MCF 10A (cell line): ENCODE results near the gene BAG3. TPM values are rescaled to one million over a fixed set of nuclear protein-coding genes. Genes with fewer than 3 reads are reported as not detected.
"Not testable (repeated sequence)": the region's sequence is repeated elsewhere in the genome, so short reads cannot be mapped to it uniquely, and the experiment has no call there.

Experiments
- BruUV-seq: library from RNA; stranded (reverse); fragments of 400-500 nt; replicated peaks from 2 replicates; lab custom pipeline; 2021; lab: Mats Ljungman, UMichigan
- CTCF ChIA-PET: fragments of 300-600 bp; sonication (Branson Sonifier 250); formaldehyde crosslinking; extraction: SDS; loops from one replicate; lab custom pipeline; 2021; ENCODE audit warnings: antibody characterized with exemption, inconsistent platforms; lab: Yijun Ruan, JAX
- POLR2A ChIA-PET: fragments of 300-600, 350-650 bp; sonication (Branson Sonifier 250); formaldehyde crosslinking; extraction: SDS; loops from one replicate; lab custom pipeline; 2020; ENCODE audit warnings: antibody characterized with exemption, inconsistent platforms; lab: Yijun Ruan, JAX
- DNase-seq: peaks from one replicate; pipeline ENCODE4 v3.0.0-alpha.2; 2018; ENCODE audit not compliant: unreplicated experiment
- H3K27ac Mint-ChIP-seq: one replicate; pipeline ENCODE4 v1.8.0; 2022; ENCODE audit warnings: mild to moderate bottlenecking, low read depth, mixed read lengths; ENCODE audit not compliant: unreplicated experiment
- H3K27me3 Mint-ChIP-seq: one replicate; pipeline ENCODE4 v1.8.0; 2022; ENCODE audit warnings: mixed read lengths; ENCODE audit not compliant: insufficient read depth, unreplicated experiment
- H3K36me3 Mint-ChIP-seq: one replicate; pipeline ENCODE4 v1.8.0; 2022; ENCODE audit warnings: mild to moderate bottlenecking, moderate library complexity, mixed read lengths; ENCODE audit not compliant: insufficient read depth, unreplicated experiment
- H3K4me1 Mint-ChIP-seq: one replicate; pipeline ENCODE4 v1.8.0; 2022; ENCODE audit warnings: mixed read lengths; ENCODE audit not compliant: insufficient read depth, unreplicated experiment
- H3K4me3 Mint-ChIP-seq: one replicate; pipeline ENCODE4 v1.8.0; 2022; ENCODE audit warnings: mild to moderate bottlenecking, moderate library complexity, mixed read lengths; ENCODE audit not compliant: unreplicated experiment
- H3K9me3 Mint-ChIP-seq: one replicate; pipeline ENCODE4 v1.8.0; 2022; ENCODE audit warnings: mixed read lengths; ENCODE audit not compliant: unreplicated experiment
- CTCF ChIP-seq: fragments of 200-600 bp; IDR thresholded peaks from one replicate; pipeline ENCODE4 v1.8.0; 2022; ENCODE audit warnings: antibody characterized with exemption, mild to moderate bottlenecking; ENCODE audit not compliant: unreplicated experiment
- intact Hi-C: fragments of 100-400 bp; cut with micrococcal nuclease; formaldehyde crosslinking; loops from 2 replicates; pipeline ENCODE4 v1.14.1; 2022
- total RNA-seq: library from RNA; stranded (reverse); gene quantifications from 2 replicates; pipeline ENCODE4 v1.2.3, GENCODE V29; 2022

Gene BAG3
- total RNA-seq, 1 experiment from 2014 or later = 53.7 TPM

GRCh38 chr10:119705434-119705831 lies 54.3 kb downstream of the BAG3 start:
- BruUV-seq = no TSS peak
- ChIA-PET CTCF (interaction anchor here (0.8 to 1.6 kb wide), 3 partner anchors 8 to 46 kb away, joined by 3 to 4 read pairs (median 3); no protein-coding TSS in a partner anchor), POLR2A (no interaction called here)
- intact Hi-C loops = no loop called here
- no peak for DNase-seq
- Mint-ChIP-seq H3K4me1 (peaks cover 15% of the 10 kb centered on the region), H3K27ac (no peak overlapping the region), H3K4me3 (no peak overlapping the region), H3K9me3 (no peaks in the 10 kb centered on the region), H3K27me3 (no peaks in the 10 kb centered on the region), H3K36me3 (peaks cover 3% of the 10 kb centered on the region)
- TF ChIP-seq CTCF = no peak

DNA sequence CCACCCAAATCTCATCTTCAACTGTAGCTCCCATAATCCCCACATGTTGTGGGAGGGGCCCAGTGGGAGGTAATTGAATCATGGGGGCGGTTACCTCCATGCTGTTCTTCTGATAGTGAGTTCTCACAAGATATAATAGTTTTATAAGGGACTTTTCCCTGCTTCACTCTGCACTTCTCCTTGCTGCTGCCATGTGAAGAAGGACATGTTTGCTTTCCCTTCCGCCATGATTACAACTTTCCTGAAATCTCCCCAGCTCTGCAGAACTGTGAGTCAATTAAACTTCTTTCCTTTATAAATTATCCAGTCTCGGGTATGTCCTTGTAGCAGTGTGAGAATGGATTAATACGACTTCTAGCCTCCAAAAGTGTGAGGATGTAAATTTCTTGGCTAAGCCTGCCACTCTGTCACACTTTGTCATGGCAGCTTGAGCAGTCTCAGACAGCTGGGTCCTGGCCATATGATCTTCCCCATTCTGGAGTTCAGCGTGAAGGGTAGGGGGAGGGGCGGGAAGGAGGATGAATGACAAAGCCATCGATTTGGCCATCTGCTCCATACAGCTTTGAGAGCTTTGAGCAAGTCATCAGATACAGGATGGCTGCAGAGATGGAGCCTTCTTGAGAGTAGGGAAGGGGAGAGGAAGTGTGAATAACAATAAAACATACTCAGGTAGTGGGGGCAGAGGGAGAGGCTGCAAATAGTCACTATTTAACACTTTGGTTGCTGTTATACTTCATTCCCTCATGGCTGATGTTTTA lies 55.5 kb downstream of the BAG3 start:
- Mint-ChIP-seq H3K4me3 (no peak overlapping the region), H3K27ac (no peak overlapping the region), H3K9me3 (no peaks in the 10 kb centered on the region), H3K36me3 (no peaks in the 10 kb centered on the region), H3K27me3 (no peaks in the 10 kb centered on the region), H3K4me1 (peaks cover 6% of the 10 kb centered on the region)
- POLR2A ChIA-PET = interaction anchor here (0.8 kb wide), 1 partner anchor 18 kb away, joined by 3 read pairs; no protein-coding TSS in a partner anchor
- no TSS peak for BruUV-seq
- no peak for DNase-seq
- no peak for TF ChIP-seq CTCF
- CTCF ChIA-PET = interaction anchor here (1.0 to 1.3 kb wide), 2 partner anchors 9 to 19 kb away, joined by 4 read pairs; no protein-coding TSS in a partner anchor
- intact Hi-C loops = no loop called here

DNA sequence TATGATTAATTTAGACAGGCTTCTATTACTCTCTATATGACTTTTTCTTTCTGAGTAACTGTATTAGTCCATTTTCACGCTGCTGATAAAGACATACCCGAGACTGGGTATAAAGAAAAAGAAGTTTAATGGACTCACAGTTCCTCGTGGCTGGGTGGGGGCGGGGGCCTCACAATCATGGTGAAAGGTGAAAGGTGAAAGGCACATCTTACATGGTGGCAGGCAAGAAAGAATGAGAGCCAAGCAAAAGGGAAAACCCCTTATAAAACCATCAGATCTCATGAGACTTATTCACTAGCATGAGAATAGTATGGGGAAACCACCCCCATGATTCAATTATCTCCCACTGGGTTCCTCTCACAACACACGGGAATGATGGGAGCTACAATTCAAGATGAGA lies 56.2 kb downstream of the BAG3 start:
- H3K27ac Mint-ChIP-seq, H3K4me3 Mint-ChIP-seq, H3K9me3 Mint-ChIP-seq, H3K4me1 Mint-ChIP-seq, BruUV-seq, DNase-seq, H3K27me3 Mint-ChIP-seq, intact Hi-C loops, H3K36me3 Mint-ChIP-seq: not testable (repeated sequence)
- ChIA-PET CTCF (interaction anchor here (1.3 to 1.7 kb wide), 2 partner anchors 10 to 20 kb away, joined by 3 to 4 read pairs; no protein-coding TSS in a partner anchor), POLR2A (interaction anchor here (0.8 kb wide), 1 partner anchor 17 kb away, joined by 3 read pairs; no protein-coding TSS in a partner anchor)

DNA sequence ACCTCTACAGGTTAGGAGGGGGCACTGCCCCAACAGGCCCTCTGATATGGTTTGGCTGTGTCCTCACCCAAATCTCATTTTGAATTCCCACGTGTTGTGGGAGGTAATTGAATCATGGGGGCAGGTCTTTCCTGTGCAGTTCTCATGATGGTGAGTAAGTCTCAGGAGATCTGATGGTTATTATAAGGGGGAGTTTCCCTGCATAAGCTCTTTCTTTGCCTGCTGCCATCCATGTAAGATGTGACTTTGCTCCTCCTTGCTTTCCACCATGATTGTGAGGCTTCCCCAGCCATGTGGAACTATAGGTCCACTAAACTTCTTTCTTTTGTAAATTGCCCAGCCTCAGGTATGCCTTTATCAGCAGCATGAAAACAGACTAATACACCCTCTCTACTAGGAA lies 59.8 kb downstream of the BAG3 start:
- H3K9me3 Mint-ChIP-seq, intact Hi-C loops, H3K36me3 Mint-ChIP-seq, H3K27me3 Mint-ChIP-seq, H3K27ac Mint-ChIP-seq, H3K4me3 Mint-ChIP-seq, POLR2A ChIA-PET, H3K4me1 Mint-ChIP-seq, BruUV-seq, DNase-seq: not testable (repeated sequence)
- CTCF ChIA-PET = interaction anchor here (1.1 kb wide), 1 partner anchor 149 kb away, joined by 4 read pairs; no protein-coding TSS in a partner anchor
